ENCODE data around the gene PSMA2.

Gene PSMA2

GRCh38 chr7:42932811-42933591, 1.0 kb upstream of the PSMA2 start:
- Histone ChIP-seq H3K4me1 (ENCODE audit: control insufficient read depth, insufficient read depth, low read depth, low read length) (peaks cover 5% of the 10 kb centered on the region), H3K18ac (ENCODE audit: low read depth in 1 of 2, low read length in 2 of 2) (peak overlapping the region in 1 of 2 experiments; percentile 93), H2BK5ac (ENCODE audit: low read depth, low read length, poor library complexity, severe bottlenecking) (no peak overlapping the region), H3K4me2 (ENCODE audit: low read length, poor library complexity, severe bottlenecking) (peak overlapping the region; percentile 78), H3K27me3 (ENCODE audit: control insufficient read depth in 1 of 2, insufficient read depth in 1 of 2, low read length in 2 of 2) (no peaks in the 10 kb centered on the region), H3K9me3 (ENCODE audit: control insufficient read depth, low read length) (no peaks in the 10 kb centered on the region), H4K91ac (ENCODE audit: low read length) (no peak overlapping the region), H3K27ac (ENCODE audit: low read length, poor library complexity, severe bottlenecking) (peak overlapping the region; percentile 79), H2BK120ac (ENCODE audit: low read depth, low read length) (no peak overlapping the region), H2BK15ac (ENCODE audit: low read depth, poor library complexity, severe bottlenecking) (no peak overlapping the region), H4K8ac (ENCODE audit: low read length) (no peak overlapping the region), H3K14ac (ENCODE audit: low read length in 2 of 2) (no peak overlapping the region), H3K4me3 (ENCODE audit: insufficient read depth in 1 of 2, low read depth in 1 of 2, low read length in 2 of 2) (peak overlapping the region; percentile 82 to 98), H3K23ac (ENCODE audit: low read length in 2 of 2) (no peak overlapping the region), H3K36me3 (ENCODE audit: control insufficient read depth in 1 of 2, insufficient read depth in 2 of 2, low read depth in 1 of 2, low read length in 2 of 2) (peaks cover 5 to 31% of the 10 kb centered on the region in 2 experiments), H3K9ac (ENCODE audit: low read length) (peak overlapping the region; percentile 98), H2AK5ac (ENCODE audit: low read length, severe bottlenecking) (no peak overlapping the region), H2AFZ (ENCODE audit: low read depth, low read length) (peak overlapping the region; percentile 84), H2BK12ac (ENCODE audit: low read length in 2 of 2) (no peak overlapping the region), H3K79me1 (replicated peaks; ENCODE audit: low read length, poor library complexity, severe bottlenecking) (peaks cover 7% of the 10 kb centered on the region), H3K4ac (ENCODE audit: low read depth in 1 of 2, low read length in 2 of 2) (peak overlapping the region; percentile 75 to 94)
- peak; percentile 56 for DNase-seq
- under 1% methylated on average over 14 of the region's 17 CpGs for WGBS

- H4K91ac ChIP-seq (ENCODE audit: low read length), result no peak overlapping the region
- peak overlapping the region; percentile 77 for H3K4me2 ChIP-seq (ENCODE audit: low read length, poor library complexity, severe bottlenecking)
- no peak overlapping the region for H2BK5ac ChIP-seq (ENCODE audit: low read depth, low read length, poor library complexity, severe bottlenecking)
- H3K4me3 ChIP-seq (ENCODE audit: insufficient read depth in 1 of 2, low read depth in 1 of 2, low read length in 2 of 2), result peak overlapping the region; percentile 82 to 98
- H3K4me1 ChIP-seq (ENCODE audit: control insufficient read depth, insufficient read depth, low read depth, low read length), result peaks cover 5% of the 10 kb centered on the region
- peak overlapping the region in 1 of 2 experiments; percentile 71 for H3K4ac ChIP-seq (ENCODE audit: low read depth in 1 of 2, low read length in 2 of 2)
- no peak overlapping the region for H3K27ac ChIP-seq (ENCODE audit: low read length, poor library complexity, severe bottlenecking)
- H2BK12ac ChIP-seq (ENCODE audit: low read length in 2 of 2), result no peak overlapping the region
- H3K9ac ChIP-seq (ENCODE audit: low read length), result peak overlapping the region; percentile 98
- no peaks in the 10 kb centered on the region for H3K27me3 ChIP-seq (ENCODE audit: control insufficient read depth in 1 of 2, insufficient read depth in 1 of 2, low read length in 2 of 2)
- no peak overlapping the region for H2BK120ac ChIP-seq (ENCODE audit: low read depth, low read length)
- H3K9me3 ChIP-seq (ENCODE audit: control insufficient read depth, low read length), result no peaks in the 10 kb centered on the region
- peaks cover 2 to 27% of the 10 kb centered on the region in 2 experiments for H3K36me3 ChIP-seq (ENCODE audit: control insufficient read depth in 1 of 2, insufficient read depth in 2 of 2, low read depth in 1 of 2, low read length in 2 of 2)
- no peak overlapping the region for H3K14ac ChIP-seq (ENCODE audit: low read length in 2 of 2)
- 1% methylated on average over 9 of the region's 12 CpGs for WGBS
- H2AK5ac ChIP-seq (ENCODE audit: low read length, severe bottlenecking), result no peak overlapping the region
- peak overlapping the region; percentile 61 to 86 for H3K18ac ChIP-seq (ENCODE audit: low read depth in 1 of 2, low read length in 2 of 2)
- H2BK15ac ChIP-seq (ENCODE audit: low read depth, poor library complexity, severe bottlenecking), result no peak overlapping the region
- peak overlapping the region; percentile 86 for H4K8ac ChIP-seq (ENCODE audit: low read length)
- H3K23ac ChIP-seq (ENCODE audit: low read length in 2 of 2), result no peak overlapping the region
- H3K79me1 ChIP-seq (replicated peaks; ENCODE audit: low read length, poor library complexity, severe bottlenecking), result peaks cover 6% of the 10 kb centered on the region
- peak; percentile 66 for DNase-seq
- H2AFZ ChIP-seq (ENCODE audit: low read depth, low read length), result no peak overlapping the region
Measured at GRCh38 chr7:42931447-42931833, 534 bp downstream of the PSMA2 start.

DNA sequence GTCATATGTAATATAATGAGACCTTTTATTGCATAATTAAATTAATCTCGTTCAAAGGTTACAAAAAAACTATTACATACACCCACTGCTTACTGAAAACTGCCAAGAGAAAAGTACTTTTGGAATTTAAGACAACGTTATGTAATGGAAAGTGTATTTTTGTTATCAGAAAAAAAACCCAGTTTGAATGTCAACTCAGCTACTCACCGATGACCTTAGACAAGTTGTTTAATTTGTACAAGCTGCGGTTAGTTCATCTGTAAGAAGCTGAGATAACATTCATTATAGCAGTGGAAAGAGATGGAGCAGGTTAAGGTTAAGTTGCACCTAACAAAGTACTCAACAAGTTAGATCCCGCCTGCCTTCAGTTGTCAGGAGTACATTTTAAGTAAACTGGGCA, 1.1 kb downstream of the PSMA2 start:
- H3K4me2 ChIP-seq (ENCODE audit: low read length, poor library complexity, severe bottlenecking), result peak overlapping the region; percentile 77
- no peak overlapping the region for H4K91ac ChIP-seq (ENCODE audit: low read length)
- no peak overlapping the region for H3K27ac ChIP-seq (ENCODE audit: low read length, poor library complexity, severe bottlenecking)
- H2BK12ac ChIP-seq (ENCODE audit: low read length in 2 of 2), result no peak overlapping the region
- no peak overlapping the region for H3K23ac ChIP-seq (ENCODE audit: low read length in 2 of 2)
- no peak overlapping the region for H3K14ac ChIP-seq (ENCODE audit: low read length in 2 of 2)
- H3K27me3 ChIP-seq (ENCODE audit: control insufficient read depth in 1 of 2, insufficient read depth in 1 of 2, low read length in 2 of 2), result no peaks in the 10 kb centered on the region
- H3K9me3 ChIP-seq (ENCODE audit: control insufficient read depth, low read length), result no peaks in the 10 kb centered on the region
- H2BK15ac ChIP-seq (ENCODE audit: low read depth, poor library complexity, severe bottlenecking), result no peak overlapping the region
- no peak overlapping the region for H2BK120ac ChIP-seq (ENCODE audit: low read depth, low read length)
- H3K36me3 ChIP-seq (ENCODE audit: control insufficient read depth in 1 of 2, insufficient read depth in 2 of 2, low read depth in 1 of 2, low read length in 2 of 2), result peaks cover 2 to 28% of the 10 kb centered on the region in 2 experiments
- no peak overlapping the region for H2BK5ac ChIP-seq (ENCODE audit: low read depth, low read length, poor library complexity, severe bottlenecking)
- peak overlapping the region; percentile 98 for H3K9ac ChIP-seq (ENCODE audit: low read length)
- H3K4me1 ChIP-seq (ENCODE audit: control insufficient read depth, insufficient read depth, low read depth, low read length), result peaks cover 5% of the 10 kb centered on the region
- H2AK5ac ChIP-seq (ENCODE audit: low read length, severe bottlenecking), result no peak overlapping the region
- peaks cover 6% of the 10 kb centered on the region for H3K79me1 ChIP-seq (replicated peaks; ENCODE audit: low read length, poor library complexity, severe bottlenecking)
- peak; percentile 22 for DNase-seq
- H3K18ac ChIP-seq (ENCODE audit: low read depth in 1 of 2, low read length in 2 of 2), result no peak overlapping the region
- no peak overlapping the region for H2AFZ ChIP-seq (ENCODE audit: low read depth, low read length)
- no peak overlapping the region for H4K8ac ChIP-seq (ENCODE audit: low read length)
- WGBS, result 20% methylated on average over 2 of the region's 5 CpGs
- H3K4ac ChIP-seq (ENCODE audit: low read depth in 1 of 2, low read length in 2 of 2), result no peak overlapping the region
- H3K4me3 ChIP-seq (ENCODE audit: insufficient read depth in 1 of 2, low read depth in 1 of 2, low read length in 2 of 2), result peak overlapping the region in 1 of 2 experiments; percentile 98

DNA sequence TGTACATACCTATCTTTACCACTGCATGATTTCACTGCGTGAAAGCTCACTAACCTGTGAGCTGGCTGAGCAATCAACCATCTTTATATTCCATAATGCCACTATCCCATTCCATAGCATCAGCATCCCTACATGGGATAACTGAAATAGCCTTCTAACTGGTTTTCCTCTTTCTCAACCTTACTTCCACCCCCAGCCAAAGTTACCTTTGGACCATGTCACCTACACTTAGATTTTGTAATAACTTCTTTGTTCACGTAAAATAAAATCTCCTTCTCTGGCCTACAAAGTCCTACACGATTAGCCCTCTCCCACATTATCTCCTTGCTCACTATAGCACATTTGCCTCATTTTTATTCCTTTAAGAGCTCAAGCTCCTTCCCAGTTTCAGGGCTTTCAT, 2.5 kb downstream of the PSMA2 start:
- H3K4me3 ChIP-seq (ENCODE audit: insufficient read depth in 1 of 2, low read depth in 1 of 2, low read length in 2 of 2), result no peak overlapping the region
- no peak overlapping the region for H4K91ac ChIP-seq (ENCODE audit: low read length)
- H3K36me3 ChIP-seq (ENCODE audit: control insufficient read depth in 1 of 2, insufficient read depth in 2 of 2, low read depth in 1 of 2, low read length in 2 of 2), result peaks cover 0 to 31% of the 10 kb centered on the region in 2 experiments
- no peak overlapping the region for H3K4ac ChIP-seq (ENCODE audit: low read depth in 1 of 2, low read length in 2 of 2)
- no peak overlapping the region for H3K27ac ChIP-seq (ENCODE audit: low read length, poor library complexity, severe bottlenecking)
- H2BK15ac ChIP-seq (ENCODE audit: low read depth, poor library complexity, severe bottlenecking), result no peak overlapping the region
- no peak overlapping the region for H2AFZ ChIP-seq (ENCODE audit: low read depth, low read length)
- no peaks in the 10 kb centered on the region for H3K27me3 ChIP-seq (ENCODE audit: control insufficient read depth in 1 of 2, insufficient read depth in 1 of 2, low read length in 2 of 2)
- no peak overlapping the region for H3K23ac ChIP-seq (ENCODE audit: low read length in 2 of 2)
- no peak overlapping the region for H2BK120ac ChIP-seq (ENCODE audit: low read depth, low read length)
- H3K79me1 ChIP-seq (replicated peaks; ENCODE audit: low read length, poor library complexity, severe bottlenecking), result peaks cover 5% of the 10 kb centered on the region
- 65% methylated on average over 3 of the region's 3 CpGs for WGBS
- H3K14ac ChIP-seq (ENCODE audit: low read length in 2 of 2), result no peak overlapping the region
- H3K4me2 ChIP-seq (ENCODE audit: low read length, poor library complexity, severe bottlenecking), result no peak overlapping the region
- H3K4me1 ChIP-seq (ENCODE audit: control insufficient read depth, insufficient read depth, low read depth, low read length), result peaks cover 5% of the 10 kb centered on the region
- H2AK5ac ChIP-seq (ENCODE audit: low read length, severe bottlenecking), result no peak overlapping the region
- no peak overlapping the region for H3K18ac ChIP-seq (ENCODE audit: low read depth in 1 of 2, low read length in 2 of 2)
- no peak overlapping the region for H2BK12ac ChIP-seq (ENCODE audit: low read length in 2 of 2)
- H3K9ac ChIP-seq (ENCODE audit: low read length), result no peak overlapping the region
- no peaks in the 10 kb centered on the region for H3K9me3 ChIP-seq (ENCODE audit: control insufficient read depth, low read length)
- H2BK5ac ChIP-seq (ENCODE audit: low read depth, low read length, poor library complexity, severe bottlenecking), result no peak overlapping the region
- no peak for DNase-seq
- no peak overlapping the region for H4K8ac ChIP-seq (ENCODE audit: low read length)
